NCI-H2107 treated with DMSO at 0.1 percent for 48 hours (cell line): Measurements from ENCODE around the gene ACOX1.
A peak's percentile ranks its signal among the peaks of the same experiment; 100 is the strongest.

Source experiments
- DNase-seq: peaks from one replicate; lab custom pipeline; 2025; ENCODE audit not compliant: unreplicated experiment; lab: John Stamatoyannopoulos, UW

Gene ACOX1

DNA sequence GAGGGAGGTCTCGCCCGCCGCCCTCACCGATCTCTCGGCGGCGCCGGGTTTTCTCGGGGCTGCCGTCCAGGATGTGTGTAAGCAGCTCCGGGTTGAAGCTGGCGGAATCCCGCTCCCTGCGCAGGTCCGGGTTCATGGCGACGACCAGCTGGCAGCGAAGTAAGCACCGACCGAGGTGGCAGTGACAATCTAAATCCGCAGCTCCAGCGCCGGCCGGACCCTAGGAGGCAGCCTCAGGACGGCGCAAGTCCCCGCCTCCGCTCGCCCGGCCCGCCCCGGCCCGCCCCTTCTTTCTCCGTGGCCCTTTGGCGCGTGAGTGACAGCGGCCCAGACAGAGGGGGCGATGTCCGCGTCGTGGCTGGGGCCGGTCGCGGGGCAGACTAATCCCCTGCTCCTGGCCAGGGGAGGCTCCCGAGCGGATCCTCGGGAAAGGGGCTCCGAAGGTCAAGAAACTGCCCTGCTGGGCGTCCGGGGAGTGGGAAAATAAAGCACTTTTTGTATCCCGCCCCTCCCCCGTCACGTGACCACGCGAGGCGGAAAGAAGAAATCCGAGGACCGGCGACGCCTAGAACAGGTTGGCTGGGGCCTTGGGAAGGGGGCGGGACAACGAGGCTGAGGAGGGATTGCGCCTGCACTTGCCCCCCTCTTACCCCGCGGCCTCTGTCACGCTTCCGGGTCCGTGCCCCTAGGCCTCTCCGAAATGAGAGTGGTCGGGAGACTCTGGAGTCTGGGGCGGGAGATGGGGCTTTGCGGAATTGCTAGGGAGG lies at the start of gene ACOX1, which contains the start of gene TEN1:
Gene ACOX1, minus strand, starts transcription at position 229 of the 767 bp plus-strand sequence. Its CDS starts 93 bp downstream, at position 136.
Gene TEN1, plus strand, starts transcription at position 303 of the 767 bp plus-strand sequence. CDS start 6,953 bp downstream, outside the sequence.
- DNase-seq: peak; percentile 92

DNA sequence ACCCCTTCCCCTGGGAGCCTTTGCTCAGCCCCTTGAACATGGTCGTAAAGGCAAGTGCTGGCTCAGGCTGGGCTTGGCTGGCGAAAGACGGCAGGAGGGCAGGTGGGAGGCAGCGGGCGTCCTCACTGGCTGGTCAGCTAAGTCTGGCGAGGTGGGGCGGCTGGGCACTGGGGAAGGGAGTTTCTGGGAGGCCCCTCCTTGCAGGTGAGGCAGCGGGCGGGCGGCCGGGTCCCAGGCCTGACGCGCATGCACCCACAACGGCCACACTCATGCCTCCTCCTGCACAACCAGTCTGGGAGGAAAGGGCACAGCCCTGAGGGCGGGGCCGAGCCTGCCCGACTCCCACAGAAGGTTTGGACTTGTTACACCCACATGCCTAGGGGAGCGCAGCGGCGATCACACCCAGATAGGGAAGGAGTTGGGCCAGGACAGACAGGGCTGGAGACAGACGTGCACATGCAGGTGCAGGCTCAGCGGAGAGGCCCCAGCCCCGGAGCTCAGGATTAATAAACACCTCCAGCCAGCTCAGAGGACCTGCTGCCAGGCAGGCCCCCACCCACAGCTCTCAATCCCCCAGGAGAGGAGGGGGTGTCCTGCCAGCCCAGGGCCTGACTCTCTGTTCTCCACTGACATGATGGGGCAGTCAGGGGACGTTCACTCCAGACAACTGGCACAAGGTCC lies 48.3 kb upstream of the ACOX1 start, which contains the start of gene EVPL:
Gene EVPL, minus strand, starts transcription at position 148 of the 681 bp plus-strand sequence. Its CDS starts 108 bp downstream, at position 40.
- DNase-seq: no peak

DNA sequence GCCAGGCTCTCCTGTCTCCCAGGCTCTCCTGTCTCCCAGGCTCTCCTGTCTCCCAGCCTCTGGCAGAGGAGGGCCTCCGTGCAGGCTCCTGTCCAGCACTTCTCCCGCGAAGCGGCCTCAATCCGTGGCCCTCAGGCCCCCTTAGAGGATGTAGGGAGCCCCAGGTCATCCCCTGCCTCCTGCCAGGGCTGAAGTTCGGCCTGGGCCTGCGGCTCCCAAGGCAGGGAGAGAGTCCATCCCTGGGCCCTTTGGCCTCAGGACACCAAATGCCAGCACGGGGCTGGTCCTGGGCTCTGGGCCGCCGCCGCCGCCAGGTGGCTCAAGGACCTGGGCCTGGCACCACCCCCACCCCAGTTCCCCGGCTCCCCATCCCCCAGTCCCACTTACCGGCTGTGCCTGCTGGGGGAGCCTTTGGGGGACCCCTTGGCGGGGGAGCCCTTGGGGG lies 47.8 kb upstream of the ACOX1 start:
- DNase-seq: no peak

DNA sequence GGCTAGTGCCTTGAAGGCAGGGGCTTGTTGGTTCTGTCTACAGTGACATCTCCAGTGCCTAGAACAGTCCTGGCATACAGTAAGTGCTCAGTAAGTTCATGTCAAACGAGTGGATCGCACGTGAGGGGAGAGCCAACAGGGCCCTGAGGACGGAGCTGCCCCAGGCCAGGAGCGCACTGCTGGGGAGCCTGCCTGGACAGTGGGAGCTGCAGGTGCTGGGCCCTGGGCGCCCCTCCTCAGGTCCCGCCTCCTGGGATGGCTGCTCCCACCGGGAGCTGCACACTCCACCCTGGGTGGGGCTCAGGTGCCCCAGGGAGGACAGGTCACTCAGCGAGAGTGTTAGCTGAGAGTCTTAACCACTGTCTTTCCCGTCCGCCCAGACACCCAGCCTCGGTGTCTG lies 46.3 kb upstream of the ACOX1 start:
- no peak for DNase-seq

DNA sequence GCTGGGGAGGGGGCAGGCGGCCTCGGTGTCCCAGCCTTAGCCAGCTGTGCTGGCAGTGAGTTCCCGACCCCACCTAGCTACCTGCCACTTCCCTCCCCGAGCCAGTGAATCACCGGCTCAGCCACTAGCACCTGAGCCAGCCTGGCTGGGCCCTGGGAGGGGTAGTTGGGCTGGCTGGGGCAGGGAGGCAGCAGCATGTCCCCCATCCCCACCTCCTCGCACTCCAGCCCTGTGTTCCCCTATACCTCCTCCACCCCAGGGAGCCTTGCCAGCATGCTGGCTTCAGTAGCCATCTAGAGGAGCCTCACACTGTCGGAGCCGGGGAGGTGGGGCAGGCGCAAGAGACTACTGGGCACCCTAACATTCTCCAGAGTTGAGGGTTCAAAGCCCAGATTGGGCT lies 45.4 kb upstream of the ACOX1 start:
- DNase-seq: no peak

DNA sequence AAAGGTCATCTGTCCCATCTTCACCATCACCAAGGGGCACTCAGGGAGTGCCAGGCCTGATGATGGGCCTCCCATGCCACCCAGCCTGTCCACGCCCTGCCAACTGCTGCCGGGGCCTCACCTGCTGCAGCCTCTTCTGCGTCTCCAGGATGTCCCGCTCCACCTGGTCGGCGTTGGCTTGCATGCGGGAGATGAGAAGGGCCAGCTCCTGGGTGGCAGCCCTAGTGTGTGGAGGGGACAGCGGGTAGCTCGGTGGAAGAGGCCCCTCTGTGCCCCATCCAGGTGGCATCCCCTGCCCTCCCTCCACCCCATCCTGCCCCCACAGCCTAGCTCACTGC lies 44.9 kb upstream of the ACOX1 start:
- DNase-seq: no peak

DNA sequence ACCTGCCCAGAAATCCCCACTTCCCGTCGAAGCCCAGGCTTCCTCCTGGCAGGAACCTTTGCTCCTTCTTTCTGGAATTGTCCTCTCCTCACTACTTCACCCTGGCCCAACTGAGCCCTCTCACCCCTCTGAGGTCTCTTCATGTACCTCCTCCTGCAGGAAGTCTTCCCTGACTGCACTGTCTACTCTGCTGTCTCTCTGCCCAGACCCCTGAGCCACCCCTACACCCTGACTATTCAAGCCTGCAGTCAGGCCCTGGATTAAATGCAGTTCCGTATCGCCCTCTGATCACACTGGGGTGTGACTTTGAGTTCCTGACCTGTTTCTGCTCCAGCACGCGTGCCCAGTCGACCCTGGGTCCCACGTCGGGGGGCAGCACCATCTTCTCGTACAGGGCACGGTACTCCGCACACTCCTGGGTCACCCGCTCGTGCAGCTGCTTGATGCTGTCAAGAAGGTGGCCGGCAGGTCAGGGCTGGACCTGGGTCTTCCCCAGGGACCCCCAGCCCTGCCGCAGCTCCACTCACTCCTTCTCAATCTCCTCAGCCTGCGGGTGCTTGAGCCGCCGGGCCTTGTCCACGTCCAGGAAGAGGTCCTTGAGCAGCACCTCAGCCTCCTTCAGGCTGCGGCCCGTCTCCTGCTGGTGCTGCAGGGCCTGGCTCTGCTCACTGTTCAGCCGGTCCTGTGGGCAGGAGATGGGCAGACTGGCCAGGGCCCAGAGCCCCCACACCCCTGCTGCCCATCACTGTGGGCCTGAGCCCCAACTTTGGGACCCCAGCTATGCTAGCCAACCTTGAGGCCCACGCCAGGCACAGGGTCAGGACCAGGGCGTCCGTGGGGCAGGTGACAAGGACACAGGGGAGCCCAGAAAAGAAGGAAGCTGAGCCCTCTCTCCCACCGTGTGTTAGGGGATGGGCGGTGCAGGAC lies 44.3 kb upstream of the ACOX1 start:
- no peak for DNase-seq

DNA sequence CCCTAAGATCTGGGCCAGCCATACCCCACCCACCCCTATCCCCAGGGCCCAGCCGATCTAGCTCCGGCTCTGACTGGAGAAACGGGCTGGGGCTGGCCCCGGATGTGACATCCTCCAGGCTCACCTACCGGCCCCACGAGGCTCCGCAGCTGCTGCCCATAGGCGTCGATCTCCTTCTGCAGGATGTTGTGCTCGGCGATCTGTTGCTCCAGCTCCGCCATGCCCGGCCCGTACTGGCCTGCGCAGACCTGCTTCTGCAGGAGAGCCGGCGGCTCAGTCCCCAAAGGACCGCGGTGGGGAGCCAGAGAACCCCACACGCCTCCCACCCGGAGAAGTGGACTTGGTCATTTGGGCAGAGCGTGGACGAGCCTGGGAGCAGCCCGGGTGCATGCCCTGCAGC lies 43.3 kb upstream of the ACOX1 start:
- no peak for DNase-seq

DNA sequence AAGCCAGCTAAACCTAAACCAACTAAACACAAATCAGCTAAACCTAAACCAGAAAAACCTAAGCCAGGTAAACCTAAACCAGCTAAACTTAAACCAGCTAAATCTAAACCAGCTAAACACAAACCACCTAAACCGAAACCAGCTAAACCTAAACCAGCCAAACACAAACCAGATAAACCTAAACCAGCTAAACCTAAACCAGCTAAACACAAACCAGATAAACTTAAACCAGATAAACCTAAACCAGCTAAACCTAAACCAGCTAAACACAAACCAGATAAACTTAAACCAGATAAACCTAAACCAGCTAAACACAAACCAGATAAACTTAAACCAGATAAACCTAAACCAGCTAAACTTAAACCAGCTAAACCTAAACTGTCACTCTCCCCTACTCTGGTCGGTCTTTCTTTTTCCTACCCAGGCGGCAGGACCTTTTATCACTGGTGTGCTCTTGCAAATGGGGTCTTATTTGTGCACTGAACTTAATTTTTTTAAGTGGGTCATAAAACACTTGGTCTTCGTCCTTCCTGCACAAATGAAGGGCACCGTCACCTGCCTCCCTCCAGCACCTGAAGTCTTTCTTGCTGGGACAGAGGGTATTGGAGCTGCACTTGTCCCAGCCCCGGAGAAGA lies 41.0 kb upstream of the ACOX1 start:
- DNase-seq: no peak

DNA sequence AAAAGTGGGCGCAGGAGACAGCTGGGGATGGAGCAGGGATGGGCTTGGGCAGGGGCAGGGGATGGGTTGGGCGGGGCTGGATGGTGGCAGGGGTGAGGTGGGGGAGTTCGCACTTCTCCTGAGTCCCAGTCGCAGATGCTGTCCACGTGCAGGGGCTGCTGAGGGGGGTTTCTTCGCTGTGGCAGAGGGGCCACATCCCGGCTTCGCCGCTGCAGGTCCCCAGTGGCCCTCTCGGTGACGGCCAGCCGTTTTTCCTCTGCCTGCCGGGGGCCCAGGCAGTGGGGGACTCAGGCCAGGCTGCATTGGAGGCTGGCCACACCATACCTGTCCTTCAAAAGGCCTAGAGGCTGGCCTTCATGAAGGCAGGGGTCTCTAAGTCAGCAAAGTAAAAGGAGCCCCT lies 39.8 kb upstream of the ACOX1 start:
- DNase-seq: no peak

DNA sequence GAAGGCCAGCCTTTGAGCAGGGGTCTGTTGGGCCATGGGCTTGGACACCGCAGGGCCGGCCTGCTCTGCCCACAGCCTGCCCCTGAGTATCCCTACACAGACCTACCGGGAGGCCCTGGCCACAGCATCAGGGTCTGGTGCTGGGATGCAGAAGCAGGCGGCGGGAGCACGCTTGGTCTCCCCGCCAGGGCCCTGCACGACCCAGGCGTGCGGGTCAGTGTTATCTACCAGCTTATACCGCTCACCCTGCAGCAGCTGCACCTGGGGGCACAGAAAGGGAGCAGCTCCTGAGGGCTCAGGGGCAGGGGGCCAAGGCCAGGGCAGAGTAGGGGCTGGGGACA lies 39.3 kb upstream of the ACOX1 start:
- DNase-seq: no peak

DNA sequence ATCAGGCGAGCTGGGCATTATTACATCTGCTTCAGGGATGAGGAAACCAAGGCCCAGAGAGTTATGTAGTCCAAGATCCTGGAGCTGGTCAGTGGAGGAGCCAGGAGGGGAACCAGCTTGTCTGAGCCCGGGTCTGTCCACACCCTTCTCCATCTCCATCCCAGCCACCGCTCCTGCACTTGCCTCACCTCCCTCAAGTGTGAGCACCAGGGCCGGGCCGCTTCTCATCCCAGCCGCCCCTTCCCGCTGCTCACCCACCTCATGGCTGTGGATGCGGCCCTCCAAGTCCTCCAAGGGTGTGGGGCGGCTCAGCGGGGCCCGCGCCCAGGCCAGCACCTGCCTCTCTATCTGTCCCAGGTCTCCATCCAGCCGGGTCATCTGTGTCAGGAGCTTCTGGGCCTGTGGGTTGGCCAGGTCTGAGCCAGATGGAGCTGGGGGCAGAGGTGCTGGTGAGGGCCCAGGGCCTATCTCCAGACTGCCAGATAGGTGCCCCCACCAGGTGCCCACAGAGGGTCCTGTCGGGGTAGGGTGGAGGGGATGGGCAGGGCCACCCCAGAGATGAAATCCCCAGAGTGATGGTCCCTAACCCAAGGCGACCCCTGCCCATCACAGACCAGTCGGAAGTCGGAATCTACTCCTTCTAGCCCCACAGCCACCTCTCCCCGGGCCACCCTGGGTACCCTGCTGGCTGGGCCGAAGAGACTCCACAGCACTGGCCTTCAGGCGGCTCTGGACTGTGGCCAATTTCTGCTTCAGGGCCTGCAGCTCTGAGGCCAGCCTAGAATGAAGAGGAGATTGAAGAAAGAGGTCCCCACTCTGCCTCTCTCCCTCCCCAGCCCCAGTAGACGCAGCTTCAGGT lies 38.7 kb upstream of the ACOX1 start:
- DNase-seq: no peak

DNA sequence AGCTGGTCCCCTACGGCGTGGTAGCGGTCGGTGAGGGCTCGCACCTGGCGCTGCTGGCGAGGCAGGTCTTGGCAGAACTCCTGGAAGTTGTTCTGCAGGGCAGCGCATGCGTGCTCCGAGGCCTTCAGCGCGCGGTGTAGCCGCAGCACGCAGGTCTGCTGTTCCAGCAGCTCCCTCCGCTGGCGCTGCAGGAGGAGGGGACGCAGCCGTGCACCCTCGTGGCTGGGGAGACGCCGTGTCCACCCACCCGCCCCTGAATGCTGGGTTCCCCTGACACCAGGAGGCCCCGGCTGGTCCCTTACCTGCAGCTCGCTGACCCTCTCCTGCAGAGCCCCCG lies 35.9 kb upstream of the ACOX1 start:
- DNase-seq: peak; percentile 83

DNA sequence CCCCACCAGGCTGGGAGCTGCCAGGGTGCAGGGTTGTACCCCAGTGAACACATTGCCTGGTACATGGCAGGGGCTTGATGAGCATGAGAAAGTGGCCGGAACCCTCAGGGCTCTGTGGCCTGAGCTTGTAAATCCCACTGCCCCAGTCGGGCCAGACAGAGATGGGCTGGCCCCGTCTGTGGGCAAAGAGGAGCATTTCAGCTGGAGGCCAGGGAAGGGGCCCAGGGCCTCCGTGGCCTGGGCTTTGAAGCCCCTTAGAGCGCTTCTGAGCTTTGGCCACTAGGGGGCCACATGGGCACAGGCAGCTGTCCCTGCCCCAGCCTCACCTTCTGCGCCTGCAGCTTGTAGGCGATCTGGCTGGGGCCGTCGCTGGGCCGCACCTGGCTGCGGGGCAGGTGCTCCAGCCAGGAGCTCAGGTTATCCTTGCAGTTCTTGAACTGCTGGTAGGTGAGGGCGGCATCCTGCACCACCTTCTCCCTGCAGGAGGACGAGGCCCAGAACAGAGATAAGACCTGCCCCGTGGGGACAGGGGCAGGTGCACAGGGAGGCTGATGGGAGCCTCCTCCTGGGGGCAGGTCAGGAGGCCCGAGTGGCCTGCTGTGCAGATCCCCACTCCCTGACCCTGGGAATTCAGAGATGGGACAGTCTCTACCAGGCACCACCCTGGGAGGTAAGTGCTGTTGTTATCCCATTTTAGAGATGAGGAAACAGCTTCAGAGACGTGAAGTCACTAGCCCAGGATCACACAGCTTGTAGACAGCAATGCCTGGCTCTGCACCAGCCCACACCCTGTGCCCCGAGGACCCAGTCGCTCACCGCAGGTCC lies 35.3 kb upstream of the ACOX1 start:
- peak; percentile 27 for DNase-seq

DNA sequence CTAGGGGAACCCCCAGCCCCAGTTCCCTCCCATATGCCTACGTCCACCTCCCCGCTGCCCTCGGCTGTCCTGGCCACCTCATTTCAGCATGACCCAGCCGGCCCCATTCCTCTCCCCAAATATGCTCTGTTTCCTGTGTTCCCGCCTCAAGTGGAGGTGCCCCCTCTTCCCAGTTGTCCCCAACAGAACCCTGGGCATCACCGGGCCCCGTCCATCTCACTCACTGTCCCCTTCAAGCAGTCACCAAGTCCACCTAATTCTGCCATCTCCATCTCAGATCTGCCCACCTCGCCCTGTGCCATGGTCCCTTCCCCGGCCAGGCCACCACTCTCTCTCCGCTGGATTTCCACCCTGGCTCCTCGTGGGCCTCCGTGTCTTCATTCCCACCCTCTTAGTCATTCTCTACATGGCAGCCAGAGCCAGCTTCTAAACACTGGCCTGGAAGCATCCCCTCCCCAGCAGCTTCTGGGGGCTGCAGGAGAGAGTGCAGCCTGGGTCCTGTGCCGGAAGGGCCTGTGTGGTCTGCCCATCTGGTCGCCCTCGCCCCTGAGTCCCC lies 34.5 kb upstream of the ACOX1 start:
- DNase-seq: no peak

DNA sequence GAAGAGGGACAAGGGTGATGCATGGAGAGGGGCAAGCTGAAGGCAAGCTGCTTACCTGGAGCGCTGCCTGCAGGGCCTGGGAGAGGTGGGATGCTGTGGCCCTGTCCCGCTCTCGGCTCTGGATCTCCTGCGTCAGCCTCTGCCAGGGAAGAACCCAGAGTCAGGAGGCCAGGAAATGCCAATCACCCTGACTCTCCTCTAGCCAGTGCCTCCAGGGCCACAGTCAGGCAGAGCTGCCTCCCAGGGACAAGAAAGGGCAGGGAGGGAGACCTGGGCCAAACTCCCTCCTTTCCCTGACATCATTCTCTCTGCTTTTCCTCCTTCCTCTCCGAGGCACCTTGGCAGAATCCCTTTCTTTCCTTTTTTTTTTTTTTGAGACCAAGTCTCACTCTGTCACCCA lies 33.0 kb upstream of the ACOX1 start:
- DNase-seq: no peak

DNA sequence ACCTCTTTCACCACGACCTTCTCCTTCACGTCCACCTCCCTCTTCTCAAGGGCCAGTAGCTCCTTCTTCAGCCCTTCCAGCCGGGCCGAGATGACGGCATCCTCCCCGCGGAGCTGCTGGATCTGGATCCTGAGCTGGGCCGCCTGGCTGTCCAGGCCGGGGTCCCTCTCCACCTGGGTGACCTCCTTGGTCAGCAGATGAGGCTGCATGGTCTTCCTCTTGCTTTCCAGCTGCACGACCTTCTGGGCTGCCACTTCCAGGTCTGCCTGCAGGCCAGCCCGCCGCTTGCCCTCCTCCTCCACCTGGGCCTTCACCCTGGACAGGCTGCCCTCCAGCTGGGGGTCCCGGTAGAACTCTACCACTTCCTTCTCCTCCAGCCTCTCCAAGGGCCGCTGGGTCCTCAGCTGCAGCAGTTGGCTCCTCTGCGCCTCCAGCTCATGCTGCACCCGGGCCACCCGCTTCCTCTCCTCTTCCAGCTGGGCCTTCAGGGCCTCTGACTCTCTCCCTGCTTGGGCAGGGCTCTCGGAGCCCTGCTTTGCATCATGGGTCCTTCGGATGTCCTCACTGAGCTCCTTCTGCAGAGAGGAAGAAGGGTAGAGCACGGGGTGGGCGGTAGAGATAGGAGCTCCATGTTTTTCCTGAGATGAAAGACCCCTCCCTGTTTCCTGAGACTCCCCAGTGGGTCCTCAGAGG lies 31.1 kb upstream of the ACOX1 start:
- no peak for DNase-seq

DNA sequence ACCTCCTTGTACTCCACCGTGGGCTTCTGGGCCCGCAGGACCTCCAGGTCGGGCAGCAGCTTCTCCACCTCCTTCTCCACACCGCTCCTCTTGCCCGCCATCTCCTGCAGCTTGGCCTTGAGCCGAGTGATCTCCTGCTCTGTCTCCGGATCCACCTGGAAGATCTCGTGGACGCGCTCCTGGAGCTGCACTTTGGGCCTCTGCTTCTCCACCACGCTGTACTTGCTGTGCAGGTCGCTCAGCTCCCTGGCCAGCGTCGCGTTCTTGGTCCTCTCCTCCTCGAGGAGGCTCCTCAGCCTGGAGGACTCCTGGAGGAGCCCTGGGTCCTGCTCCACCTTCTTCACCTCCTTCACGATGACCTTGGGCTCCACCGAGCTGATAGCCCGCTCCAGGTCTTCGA lies 30.5 kb upstream of the ACOX1 start:
- DNase-seq: no peak
